GM19351 (cell line): ENCODE results near the gene FRY.

ENCODE experiments used
- ATAC-seq: cut with Tn5 transposase; IDR thresholded peaks from one replicate; pipeline ENCODE4 v1.9.1; 2021; ENCODE audit warnings: mild to moderate bottlenecking, moderate library complexity; ENCODE audit not compliant: unreplicated experiment

The FRY gene

DNA sequence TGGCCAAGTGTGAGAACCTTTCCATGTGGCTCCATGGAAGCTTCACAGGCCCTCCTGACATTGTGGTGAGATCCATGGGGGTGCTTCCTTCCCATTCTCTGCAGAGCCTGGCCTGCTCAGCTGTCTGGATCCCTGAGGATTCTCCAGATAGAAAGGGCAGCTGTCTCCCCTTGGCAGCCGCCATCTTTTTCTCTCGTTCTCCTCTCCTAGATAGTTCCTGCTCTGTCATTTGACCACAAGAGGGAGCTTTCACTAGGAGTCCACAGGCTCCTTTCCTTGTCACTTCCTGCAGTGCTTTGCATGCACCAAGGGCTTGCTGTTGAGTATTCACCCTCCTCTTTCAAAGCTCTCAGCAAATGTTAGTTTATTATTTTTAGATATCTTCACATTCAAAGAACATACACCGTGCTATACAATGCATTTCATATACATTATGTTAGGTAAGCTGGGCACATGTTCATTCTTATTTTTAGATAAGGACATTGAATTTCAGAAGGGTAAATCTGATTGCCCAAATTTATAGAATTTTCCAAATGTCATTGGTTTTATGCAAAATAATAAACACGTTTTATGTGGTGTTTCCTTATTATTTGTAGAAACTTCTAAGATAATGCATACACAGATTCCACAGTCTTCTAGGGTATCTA is 133.2 kb downstream of the FRY start:
- peak; percentile 43 for ATAC-seq

DNA sequence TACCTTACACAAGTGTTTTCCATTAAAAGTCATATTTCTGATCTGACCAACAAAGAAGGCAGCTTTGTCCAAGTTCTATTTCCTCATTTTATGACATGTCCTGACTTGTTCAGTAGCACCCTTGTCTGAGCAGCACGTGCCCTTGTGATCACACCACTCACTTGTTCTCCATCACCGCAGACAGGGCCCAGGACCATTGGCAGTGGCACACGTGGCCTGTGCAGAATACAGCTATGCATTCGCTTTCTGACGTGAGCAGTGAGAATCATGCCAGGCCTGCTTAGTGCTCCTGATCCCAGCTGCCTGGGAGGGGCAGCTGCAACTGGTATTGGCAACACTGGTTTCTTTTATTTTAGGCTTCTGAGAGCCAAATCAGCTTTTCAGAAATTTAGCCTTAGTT is 134.2 kb downstream of the FRY start:
- no peak for ATAC-seq

DNA sequence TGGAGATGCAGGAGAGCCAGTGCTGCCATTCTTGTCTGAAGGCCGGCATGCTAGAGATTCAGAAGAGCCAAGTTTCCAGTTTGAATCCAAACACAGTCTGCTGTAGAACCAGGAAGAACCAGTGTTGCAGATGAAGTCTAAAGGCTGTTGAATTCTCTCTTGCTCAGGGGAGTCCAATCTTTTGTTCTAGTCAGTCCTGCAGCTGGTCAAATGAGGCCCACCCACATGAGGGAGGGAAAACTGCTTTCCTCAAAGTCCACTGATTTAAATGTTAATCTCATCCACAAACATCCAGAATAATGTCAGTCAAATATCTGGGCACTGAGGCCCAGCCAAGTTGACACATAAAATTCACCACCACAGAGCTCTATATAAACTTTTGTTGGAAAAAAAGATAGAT is 136.6 kb downstream of the FRY start:
- no peak for ATAC-seq

DNA sequence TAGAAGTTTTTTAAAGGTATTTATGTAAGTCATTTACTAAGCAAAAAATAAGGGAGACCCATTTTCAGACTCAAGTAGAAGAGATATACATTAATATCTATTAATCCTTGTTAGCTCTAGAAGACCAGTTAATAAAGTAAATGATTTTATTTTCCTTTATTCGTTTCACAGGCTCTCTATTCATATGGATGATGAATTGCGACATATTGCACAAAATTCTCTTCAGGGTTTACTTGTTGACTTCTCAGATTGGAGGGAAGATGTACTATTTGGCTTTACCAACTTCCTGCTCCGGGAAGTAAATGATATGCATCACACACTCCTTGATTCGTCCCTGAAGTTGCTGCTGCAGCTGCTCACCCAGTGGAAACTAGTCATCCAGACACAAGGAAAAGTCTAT is 139.3 kb downstream of the FRY start:
- ATAC-seq: no peak

DNA sequence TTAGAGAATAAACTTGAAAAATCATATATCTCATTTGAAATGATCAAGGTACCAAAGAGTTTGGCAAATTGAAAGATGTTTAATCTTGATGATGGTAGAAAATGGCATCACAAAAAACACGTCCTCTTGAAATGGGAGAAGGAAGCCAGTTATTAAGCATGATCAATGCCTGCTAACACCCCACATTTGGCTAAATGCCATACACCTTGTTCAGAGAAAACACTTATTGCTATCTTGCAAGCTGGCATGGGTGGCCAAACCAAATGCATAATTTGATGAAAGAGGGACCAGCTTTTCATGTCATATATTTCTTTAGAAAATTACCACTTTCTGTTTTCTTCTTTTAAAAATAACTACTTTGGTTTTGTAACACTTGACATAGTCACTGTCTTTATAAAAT is 142.3 kb downstream of the FRY start:
- ATAC-seq: no peak

DNA sequence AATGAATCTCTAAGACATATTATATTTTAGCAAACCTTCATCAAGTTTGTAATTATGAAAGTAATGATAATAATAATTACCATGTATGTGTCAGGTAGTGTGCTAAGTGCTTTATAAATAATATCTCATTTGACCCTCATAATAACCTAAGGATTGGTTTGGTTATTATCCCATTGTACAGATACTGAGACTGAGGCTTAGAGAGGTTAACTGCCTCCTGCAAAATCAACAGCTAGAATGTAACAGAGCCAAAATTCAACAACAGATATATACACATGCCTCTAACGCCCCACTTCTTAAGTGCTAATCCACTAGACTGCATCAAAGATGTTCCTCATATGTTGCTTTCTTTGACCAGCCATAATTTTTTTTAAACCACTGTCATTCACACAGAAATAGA is 142.8 kb downstream of the FRY start:
- no peak for ATAC-seq

DNA sequence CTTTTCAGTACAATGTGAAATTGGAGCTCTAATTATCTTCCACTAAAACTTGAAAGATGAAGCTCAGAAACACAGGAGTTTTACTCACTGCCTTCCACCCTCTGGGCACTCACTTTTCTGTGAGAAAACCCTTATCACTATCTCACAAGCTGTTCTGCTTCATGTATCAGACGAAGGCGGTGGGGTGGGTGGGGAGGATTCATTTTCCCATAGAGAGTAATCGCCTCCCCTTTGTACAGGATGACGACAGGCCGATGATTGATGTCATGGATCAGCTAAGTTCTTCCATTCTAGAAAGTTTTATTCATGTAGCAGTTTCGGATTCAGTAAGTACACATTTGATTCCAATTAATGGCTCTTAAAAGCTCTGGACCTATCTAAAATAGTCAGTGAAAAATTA is 143.7 kb downstream of the FRY start:
- ATAC-seq: no peak

DNA sequence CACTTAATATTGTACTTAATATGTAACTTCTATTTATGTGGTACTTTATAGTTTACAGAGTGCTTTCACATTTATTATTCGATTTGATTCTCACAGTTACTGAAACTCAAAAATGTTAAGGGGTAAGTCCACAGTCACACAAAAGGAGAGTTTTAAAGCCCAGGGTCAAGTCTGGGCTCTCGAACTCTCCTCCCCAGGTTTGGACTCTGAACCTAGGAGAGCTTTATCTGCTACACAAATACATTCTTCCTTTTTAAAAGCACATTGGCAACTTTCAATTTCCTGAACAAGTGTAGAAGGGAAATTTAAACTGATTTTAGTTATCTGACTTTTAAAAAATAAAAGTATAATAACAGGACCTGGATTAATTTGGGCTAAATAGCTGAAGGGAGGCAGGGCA is 144.4 kb downstream of the FRY start:
- no peak for ATAC-seq

DNA sequence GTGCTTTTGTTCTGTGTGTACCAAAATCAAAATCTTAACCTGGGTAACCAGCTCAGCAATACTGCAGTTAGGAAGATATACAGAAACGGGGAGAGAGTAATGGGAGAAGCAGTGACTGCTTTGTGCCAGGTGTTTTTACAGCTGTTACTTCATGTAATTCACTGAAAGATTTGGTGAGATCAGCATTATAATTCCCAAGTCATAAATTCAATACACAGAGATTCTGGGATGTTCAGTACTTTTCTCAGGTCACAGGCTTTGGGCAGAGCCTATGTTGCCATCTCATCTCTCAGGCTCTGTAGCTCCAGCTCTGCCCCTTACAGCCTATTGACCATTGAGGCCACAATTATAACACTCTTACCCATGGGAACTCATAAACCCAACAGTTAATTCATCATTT is 145.1 kb downstream of the FRY start:
- ATAC-seq: no peak

DNA sequence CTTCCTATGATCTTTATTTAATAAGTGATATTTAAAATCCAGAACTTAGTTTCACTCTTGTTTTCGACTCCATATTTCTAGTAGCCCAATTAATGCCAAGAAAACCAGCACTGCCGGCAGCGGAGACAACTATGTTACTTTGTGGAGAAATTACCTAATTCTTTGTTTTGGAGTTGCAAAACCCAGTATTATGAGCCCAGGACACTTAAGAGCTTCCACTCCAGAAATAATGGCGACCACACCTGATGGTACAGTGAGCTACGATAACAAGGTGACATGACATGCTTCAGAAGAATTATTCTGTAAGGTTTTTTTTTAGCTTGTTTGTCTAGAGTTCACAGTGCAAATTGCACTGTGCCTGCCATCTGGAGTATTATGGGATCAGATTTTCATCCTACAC is 147.2 kb downstream of the FRY start:
- no peak for ATAC-seq

DNA sequence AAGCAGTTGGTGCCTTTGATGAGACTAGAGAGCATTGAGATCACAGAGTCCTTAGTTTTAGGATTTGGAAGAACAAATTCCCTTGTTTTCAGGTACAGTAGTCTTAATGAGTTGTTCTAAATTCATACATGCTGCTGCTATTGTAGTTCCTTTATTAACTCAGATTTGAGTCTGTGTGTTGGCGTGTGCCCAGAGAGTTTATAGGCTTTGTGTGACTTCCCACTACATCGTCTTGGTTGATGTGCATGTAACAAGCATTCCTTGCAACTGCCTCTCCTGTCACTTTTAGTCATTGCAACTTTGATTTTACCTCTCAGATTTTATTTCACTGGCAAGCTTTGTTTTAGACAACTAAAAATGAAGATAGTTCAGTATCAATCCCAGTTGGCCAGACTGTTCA is 148.1 kb downstream of the FRY start:
- no peak for ATAC-seq

DNA sequence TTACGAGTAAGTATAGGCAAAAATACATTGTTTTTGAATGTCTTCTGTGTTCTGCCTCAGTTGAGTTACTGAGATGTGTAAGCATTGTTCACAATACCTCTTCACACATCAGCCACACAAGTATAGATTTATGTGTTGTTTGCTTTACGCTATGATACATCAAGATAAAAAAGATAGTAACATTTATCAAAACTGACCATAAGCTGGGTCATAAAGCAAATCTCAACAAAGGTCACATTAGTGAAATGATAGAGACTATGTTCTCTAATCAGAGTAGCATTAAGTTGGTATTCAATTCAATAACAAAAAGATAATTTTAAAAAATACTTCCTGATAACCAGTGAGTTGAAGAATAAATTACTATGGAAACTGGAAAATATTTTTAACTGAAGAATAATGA is 156.1 kb downstream of the FRY start:
- no peak for ATAC-seq

DNA sequence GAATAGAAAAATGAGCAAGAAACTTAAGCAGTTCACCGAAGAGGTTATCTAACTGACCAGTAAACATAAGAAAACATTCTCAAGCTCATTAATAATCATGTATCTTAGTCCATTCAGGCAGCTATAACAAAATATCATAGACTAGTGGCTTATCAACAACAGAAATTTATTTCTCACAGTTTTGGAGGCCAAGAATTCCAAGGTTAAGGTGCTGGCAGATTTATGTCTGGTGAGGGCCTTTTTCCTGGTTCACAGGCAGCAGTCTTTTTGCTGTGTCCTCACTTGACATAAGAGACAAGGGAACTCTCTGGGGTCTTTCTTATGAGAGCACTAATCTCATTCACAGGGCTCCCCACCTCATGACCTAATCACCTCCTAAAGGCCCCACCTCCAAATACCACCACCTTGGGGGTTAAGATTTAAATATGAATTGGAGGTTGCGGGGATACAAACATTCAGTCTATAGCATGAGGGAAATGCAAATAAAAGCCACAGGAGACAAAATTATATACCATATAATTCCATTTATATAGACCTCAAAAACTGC is 160.0 kb downstream of the FRY start:
- no peak for ATAC-seq

DNA sequence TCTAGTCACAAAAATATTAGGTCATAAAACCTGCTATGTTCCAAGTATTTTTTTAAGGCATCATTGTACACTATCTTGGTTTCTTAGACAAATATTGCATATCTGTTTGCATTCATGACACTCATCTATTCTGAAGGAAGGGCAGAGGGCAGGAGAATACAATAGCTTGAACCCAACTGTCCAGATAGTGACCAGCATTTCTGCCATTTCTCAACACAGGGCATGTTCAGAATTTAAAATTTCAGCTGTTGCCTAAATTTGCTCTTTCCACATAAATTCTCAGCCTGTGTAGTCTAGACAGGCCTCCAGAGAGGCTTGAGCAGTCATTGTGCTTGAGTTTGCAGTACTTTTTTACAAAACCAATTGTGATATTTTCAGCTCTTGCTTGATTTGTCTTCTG is 164.1 kb downstream of the FRY start:
- no peak for ATAC-seq

DNA sequence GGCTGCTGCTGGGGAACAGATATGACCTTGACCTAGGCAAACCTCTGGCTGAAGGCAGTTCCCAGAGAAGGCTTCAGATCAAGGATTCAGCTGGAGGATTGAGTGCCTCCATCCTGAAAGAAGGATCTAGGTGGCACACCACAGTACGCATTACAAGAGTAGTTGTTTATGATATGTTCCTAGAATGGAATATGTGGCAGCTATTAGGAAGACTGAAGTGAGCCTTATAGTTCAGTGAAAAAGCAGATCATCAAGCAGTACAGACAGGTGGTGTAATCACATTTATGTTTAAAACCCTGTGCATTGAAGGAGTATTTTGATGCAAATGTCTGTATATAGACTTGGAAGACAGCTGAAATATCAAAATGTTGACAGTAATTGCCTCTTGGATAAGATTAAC is 167.6 kb downstream of the FRY start:
- ATAC-seq: no peak

DNA sequence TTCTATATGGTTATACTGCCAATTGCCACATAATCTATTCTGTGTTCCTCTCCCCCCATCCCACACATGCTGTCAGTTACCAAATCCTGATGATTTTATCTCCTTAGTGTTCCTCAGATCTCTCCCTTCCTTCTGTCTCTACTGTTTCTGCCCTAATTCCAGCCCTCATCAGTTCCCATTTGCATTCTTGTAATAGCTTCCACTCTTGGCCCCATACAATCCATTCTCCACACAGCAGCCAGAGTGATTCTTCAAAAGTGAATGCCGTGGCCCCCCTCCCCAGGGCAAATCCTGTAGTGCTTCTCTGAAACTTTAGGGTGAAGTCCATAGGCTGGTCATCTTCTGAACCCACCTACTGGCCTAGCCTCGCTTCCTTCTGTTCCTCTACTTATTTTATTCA is 169.2 kb downstream of the FRY start:
- no peak for ATAC-seq

DNA sequence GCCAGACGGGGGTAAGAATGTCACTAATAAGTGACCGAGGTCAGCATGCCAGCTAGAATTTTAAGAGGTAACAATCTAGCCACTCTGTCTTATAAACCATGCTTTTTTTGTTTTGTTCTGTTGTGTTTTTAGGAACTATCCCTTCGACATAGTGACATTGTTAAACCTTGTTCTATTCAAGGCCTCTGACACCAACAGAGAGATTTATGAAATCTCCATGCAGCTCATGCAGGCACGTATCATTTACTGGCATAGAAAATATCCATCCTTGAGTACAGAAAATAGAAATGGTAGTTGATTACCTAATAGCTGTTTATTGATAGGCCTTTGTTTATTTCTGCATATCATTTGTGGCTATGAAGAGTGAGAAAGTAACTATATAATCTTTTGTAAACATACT is 170.2 kb downstream of the FRY start:
- no peak for ATAC-seq

DNA sequence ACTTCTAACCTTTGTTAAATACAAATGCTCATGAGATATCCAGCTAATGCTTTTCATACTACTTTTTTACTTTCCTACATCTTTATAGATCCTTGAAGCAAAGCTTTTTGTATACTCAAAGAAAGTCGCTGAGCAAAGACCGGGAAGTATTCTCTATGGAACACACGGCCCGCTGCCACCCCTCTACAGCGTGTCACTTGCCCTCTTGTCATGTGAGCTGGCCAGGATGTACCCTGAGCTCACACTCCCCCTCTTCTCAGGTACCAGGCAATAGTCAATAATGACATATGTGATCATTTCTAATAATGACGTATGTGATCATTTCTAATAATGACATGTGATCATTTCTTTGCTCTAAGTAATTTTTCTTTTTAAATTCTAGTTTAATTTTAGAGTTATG is 170.7 kb downstream of the FRY start:
- ATAC-seq: no peak

DNA sequence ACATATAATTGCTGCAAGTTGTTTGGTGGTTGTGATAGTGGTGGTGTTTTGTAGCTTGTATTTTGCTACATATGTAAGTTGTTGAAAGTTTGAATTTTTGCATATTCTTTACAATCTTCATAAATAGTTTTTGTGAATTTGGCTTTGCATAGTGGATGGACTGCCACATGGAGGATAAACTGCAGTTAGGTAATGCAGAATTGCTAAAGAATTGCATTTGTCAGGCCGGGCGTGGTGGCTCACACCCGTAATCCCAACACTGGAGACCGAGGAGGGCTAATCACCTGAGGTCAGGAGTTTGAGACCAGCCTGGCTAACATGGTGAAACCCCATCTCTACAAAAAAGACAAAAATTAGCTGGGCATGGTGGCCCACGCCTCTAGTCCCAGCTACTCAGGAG is 171.6 kb downstream of the FRY start:
- no peak for ATAC-seq

DNA sequence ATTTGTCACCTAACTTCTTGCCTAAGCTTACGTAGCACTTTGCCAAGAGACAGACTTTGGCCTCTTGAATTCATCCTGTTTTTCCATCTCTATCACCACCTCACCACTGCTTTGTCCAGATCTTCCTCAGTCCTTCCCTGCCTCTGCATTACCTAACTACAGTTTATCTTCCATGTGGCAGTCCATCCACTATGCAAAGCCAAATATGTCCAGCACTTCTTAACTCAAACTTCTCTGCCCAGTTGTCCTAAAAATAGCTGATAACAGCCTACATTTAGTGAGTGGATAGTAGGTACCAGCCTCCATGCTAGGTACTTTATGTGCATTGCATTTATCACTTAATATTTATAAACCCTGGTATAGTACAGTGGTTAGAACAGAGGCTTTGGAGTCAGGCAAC is 172.2 kb downstream of the FRY start:
- no peak for ATAC-seq

DNA sequence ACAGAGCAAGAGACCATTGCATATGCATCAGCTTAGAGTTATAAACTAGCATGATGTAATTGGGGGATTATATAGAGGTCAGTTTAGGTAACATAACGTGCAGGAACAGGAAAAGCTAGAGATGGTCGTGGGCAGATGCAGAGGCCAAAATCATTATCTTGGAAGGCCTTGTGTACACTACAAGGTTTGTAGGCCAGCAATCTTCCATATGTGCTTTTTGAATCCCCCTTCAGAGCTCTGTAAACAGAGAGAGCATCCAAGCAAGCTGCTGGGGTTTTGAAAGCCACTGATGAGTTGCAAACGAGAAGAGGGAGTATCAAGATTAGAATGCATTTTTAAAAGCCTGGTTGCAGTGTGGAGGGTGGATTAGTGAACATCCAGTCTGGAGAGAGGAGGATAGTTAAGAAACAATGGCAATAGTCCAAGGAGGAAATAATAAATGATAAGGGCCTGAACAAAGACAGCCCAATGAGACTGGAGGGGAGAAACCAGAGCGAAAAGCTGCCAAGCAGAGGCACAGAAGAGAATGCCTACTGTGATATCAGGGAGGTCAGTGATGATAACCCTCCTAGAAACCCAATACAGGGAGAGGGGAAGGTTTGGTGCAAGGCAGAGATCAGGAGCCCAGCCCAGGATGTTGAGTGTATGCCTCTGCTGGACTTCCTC is 174.0 kb downstream of the FRY start:
- ATAC-seq: no peak

DNA sequence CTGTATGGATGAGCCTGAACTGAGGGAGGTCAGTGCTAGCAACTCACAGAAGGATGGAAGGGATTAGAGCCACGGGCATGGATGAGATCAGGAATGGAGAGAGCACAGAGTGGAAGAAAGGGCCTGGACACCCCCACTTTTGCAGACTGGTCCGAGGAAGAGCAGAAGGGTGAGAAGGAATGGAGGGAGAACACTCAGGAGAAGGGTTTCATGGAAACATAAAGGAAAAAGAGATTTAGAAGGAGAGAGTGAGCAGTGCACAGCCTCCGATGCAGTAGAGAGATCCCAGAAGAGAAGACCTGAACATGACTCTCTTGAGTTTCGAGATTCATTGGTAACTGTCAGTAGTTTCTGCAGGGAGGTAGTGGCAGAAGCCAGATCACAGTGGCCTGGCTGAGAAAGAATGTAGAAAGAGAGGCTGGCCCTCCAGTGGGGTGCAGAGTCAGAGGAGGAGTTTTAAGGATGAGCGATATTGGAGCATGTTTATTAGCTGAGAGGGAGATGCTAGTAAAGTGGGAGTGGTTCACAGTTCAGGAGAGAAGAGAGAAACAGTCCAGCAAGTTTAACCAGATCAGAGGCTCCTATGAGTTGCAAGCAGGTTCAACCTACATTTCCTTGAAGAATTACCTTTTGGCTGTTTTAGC is 174.6 kb downstream of the FRY start:
- no peak for ATAC-seq
